HFF-Myc (cell line): ENCODE data around the gene NDNF.

Experiments used
- DNase-seq: peaks from one replicate; pipeline ENCODE4 v3.0.0-alpha.2; 2011; ENCODE audit warnings: low read depth; ENCODE audit errors: extremely low read depth
- H3K4me3 ChIP-seq: replicated peaks from 2 replicates; pipeline ENCODE4 v1.5.1; 2011; ENCODE audit warnings: low read depth, mild to moderate bottlenecking, control low read depth, low read length
- CTCF ChIP-seq: IDR thresholded peaks from 2 replicates; pipeline ENCODE4 v1.5.1; 2012; ENCODE audit warnings: mild to moderate bottlenecking, low read depth, low read length, control low read depth; ENCODE audit errors: missing control alignments

NDNF gene

GRCh38 chr4:121072224-121073003 lies at the start of gene NDNF:
NDNF (minus strand) TSS chr4:121072535; CDS start chr4:121045837, 26,698 bp downstream.
- H3K4me3 ChIP-seq = peak within 1 kb of the TSS; percentile 45
- no peak for TF ChIP-seq CTCF
- no peak for DNase-seq

- H3K4me3 ChIP-seq = no peak overlapping the region
- DNase-seq = no peak
- TF ChIP-seq CTCF = no peak
Measured at GRCh38 chr4:121119715-121120114, 47.4 kb upstream of the NDNF start.

DNA sequence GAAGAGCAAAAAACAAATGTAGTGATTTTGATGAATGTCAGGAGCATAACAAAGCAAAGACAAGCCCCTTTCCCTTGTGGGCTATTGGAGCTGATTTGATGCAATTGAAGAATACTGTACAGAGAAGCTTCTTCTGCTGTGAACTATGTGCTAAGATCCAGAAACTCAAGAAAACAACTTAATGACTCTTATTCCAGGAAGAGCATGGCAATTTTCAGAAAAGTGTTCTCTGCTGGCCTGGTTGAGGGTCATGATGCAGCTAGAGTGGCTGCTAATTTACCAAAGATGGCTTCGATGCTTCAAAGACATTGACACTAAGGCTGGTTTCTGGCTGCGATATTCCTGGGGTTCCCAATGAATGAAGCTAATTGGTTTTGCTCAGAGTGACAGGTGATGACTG lies 46.0 kb upstream of the NDNF start:
- no peak for TF ChIP-seq CTCF
- DNase-seq = no peak

DNA sequence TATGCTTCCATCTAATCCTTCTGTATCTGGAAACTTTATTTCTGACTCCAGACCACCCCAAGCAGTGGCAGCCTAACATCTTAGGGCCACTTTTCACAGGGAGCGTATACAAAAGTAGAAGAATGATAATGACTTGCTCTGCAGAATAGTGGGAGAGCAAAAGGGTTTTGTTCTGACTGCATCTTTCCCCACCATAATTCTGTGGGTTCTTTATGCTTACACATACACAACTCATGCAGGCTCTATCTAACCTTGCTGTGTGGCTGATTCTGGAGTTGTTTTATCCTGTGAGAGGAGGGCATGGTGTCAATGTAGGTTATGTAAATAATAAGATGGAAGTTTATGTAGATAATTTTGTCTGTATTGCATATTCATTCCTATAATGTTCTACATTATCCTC lies 42.4 kb upstream of the NDNF start:
- no peak for TF ChIP-seq CTCF
- no peak overlapping the region for H3K4me3 ChIP-seq
- no peak for DNase-seq

More for the DNA sequence above, 46.0 kb upstream of the NDNF start:
- H3K4me3 ChIP-seq = no peak overlapping the region

DNA sequence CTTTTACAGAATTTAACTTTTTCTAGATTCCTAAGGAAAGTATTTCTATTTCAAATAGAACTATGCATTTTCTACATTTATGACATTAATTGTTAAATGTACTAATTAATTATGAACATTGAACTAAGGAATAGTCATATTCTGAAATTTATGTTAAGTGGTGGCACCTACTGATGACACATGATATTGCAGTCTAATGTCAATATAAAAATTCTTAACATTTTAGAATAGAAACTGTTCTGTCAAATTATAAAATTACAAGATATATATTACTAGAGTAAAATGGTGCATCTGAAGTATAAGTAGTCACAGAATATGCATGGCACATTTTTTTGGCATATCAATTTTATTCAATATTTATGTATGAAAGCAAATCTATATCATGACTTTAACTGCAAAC lies 40.2 kb upstream of the NDNF start:
- TF ChIP-seq CTCF = no peak
- no peak for DNase-seq
- no peak overlapping the region for H3K4me3 ChIP-seq

- no peak overlapping the region for H3K4me3 ChIP-seq
- DNase-seq = no peak
- no peak for TF ChIP-seq CTCF
Measured at GRCh38 chr4:121108557-121108956, 36.2 kb upstream of the NDNF start.

GRCh38 chr4:121107507-121107906 lies 35.2 kb upstream of the NDNF start:
- no peak for TF ChIP-seq CTCF

More at GRCh38 chr4:121107507-121107906, 35.2 kb upstream of the NDNF start:
- no peak for DNase-seq
- H3K4me3 ChIP-seq = no peak overlapping the region
